Diencephalon (tissue), 1 donor: Measurements from ENCODE around the gene DYNLRB2. TPM values are rescaled to one million over a fixed set of nuclear protein-coding genes. Genes with fewer than 3 reads are reported as not detected.

ENCODE experiments used
- total RNA-seq: library from RNA; depleted of rRNA; stranded (reverse); fragments of >200 nt; gene quantifications from one replicate; pipeline ENCODE4 v1.2.3, GENCODE V29; 2014

Gene DYNLRB2
- 9.5 TPM for total RNA-seq

GRCh38 chr16:80540516-80541305, at the start of gene DYNLRB2:
Gene DYNLRB2, plus strand, starts transcription at chr16:80540993. Its CDS starts 84 bp downstream, at chr16:80541077.

